Neural cell (in vitro differentiated cells): ENCODE data around the gene CDH7. TPM values are rescaled to one million over a fixed set of nuclear protein-coding genes. Genes with fewer than 3 reads are reported as not detected.

Source experiments
- H2AFZ ChIP-seq: fragments of 200-600, 300-800 bp; sonication (generic), shearing (Covaris generic); 2 replicates; pipeline ENCODE4 v1.6.0; 2014; ENCODE audit warnings: low read depth, mild to moderate bottlenecking, antibody characterized with exemption, low read length, moderate library complexity
- H3F3A ChIP-seq: fragments of 200-600 bp; shearing (Covaris generic); 2 replicates; pipeline ENCODE4 v1.6.1; 2016; ENCODE audit warnings: mild to moderate bottlenecking, moderate library complexity, mixed read lengths, antibody characterized with exemption, low read length; ENCODE audit not compliant: insufficient read depth, poor library complexity, severe bottlenecking
- H3K27ac ChIP-seq: fragments of 200-600, 300-800 bp; sonication (generic), shearing (Covaris generic); 2 replicates; pipeline ENCODE4 v1.5.1; 2014; ENCODE audit warnings: mild to moderate bottlenecking, low read length, moderate library complexity
- H3K27me3 ChIP-seq: fragments of 300-800, 200-600 bp; sonication (generic), shearing (Covaris generic); 2 replicates; pipeline ENCODE4 v1.6.0; 2014; ENCODE audit warnings: mild to moderate bottlenecking, low read depth, low read length, moderate library complexity; ENCODE audit not compliant: insufficient read depth
- H3K36me3 ChIP-seq: fragments of 300-800, 200-600 bp; sonication (generic), shearing (Covaris generic); 2 replicates; pipeline ENCODE4 v1.5.1; 2014; ENCODE audit warnings: mild to moderate bottlenecking, antibody characterized with exemption, low read length, moderate library complexity; ENCODE audit not compliant: insufficient read depth
- H3K4me2 ChIP-seq: fragments of 300-800, 200-600 bp; sonication (generic), shearing (Covaris generic); 2 replicates; pipeline ENCODE4 v1.6.0; 2014; ENCODE audit warnings: mild to moderate bottlenecking, low read length
- H3K4me3 ChIP-seq: fragments of 300-800, 200-600 bp; sonication (generic), shearing (Covaris generic); 2 replicates; pipeline ENCODE4 v1.5.1; 2014; ENCODE audit warnings: mild to moderate bottlenecking, low read length, moderate library complexity
- H3K79me2 ChIP-seq: fragments of 200-600 bp; shearing (Covaris generic); replicated peaks from 2 replicates; pipeline ENCODE4 v1.6.0; 2014; ENCODE audit warnings: mild to moderate bottlenecking, low read length, moderate library complexity; ENCODE audit not compliant: insufficient read depth
- H3K9ac ChIP-seq: fragments of 300-800, 200-600 bp; sonication (generic), shearing (Covaris generic); 2 replicates; pipeline ENCODE4 v1.6.1; 2016; ENCODE audit warnings: mild to moderate bottlenecking, low read length, mixed read lengths
- H3K9me2 ChIP-seq: fragments of 200-600 bp; shearing (Covaris generic); 2 replicates; pipeline ENCODE4 v1.6.1; 2016; ENCODE audit warnings: mild to moderate bottlenecking, low read length, mixed read lengths; ENCODE audit not compliant: insufficient read depth
- H3K9me3 ChIP-seq: fragments of 200-600, 300-800 bp; sonication (generic), shearing (Covaris generic); 2 replicates; pipeline ENCODE4 v1.6.1; 2016; ENCODE audit warnings: mild to moderate bottlenecking, mixed run types, low read length, moderate library complexity, mixed read lengths
- H4K20me1 ChIP-seq: fragments of 200-600 bp; shearing (Covaris generic); 2 replicates; pipeline ENCODE4 v1.6.1; 2016; ENCODE audit warnings: mild to moderate bottlenecking, mixed run types; ENCODE audit not compliant: insufficient read depth
- CTCF ChIP-seq: fragments of 450-650 bp; IDR thresholded peaks from 2 replicates; pipeline ENCODE4 v1.5.1; 2014; ENCODE audit warnings: antibody characterized with exemption, mild to moderate bottlenecking, moderate library complexity; ENCODE audit not compliant: poor library complexity, severe bottlenecking
- EP300 ChIP-seq: fragments of 450-650 bp; conservative IDR thresholded peaks from 2 replicates; pipeline ENCODE4 v1.6.1; 2014; ENCODE audit warnings: antibody characterized with exemption, mild to moderate bottlenecking, moderate library complexity; ENCODE audit not compliant: poor library complexity, severe bottlenecking
- EZH2 ChIP-seq: fragments of 200-600, 300-800 bp; shearing (Covaris generic), sonication (generic); IDR thresholded peaks from 2 replicates; pipeline ENCODE4 v1.6.1; 2014; ENCODE audit warnings: antibody characterized with exemption, low read length, borderline replicate concordance, mild to moderate bottlenecking; ENCODE audit not compliant: insufficient read depth, poor library complexity, severe bottlenecking
- MXI1 ChIP-seq: fragments of 450-650 bp; conservative IDR thresholded peaks from 2 replicates; pipeline ENCODE4 v1.6.1; 2014; ENCODE audit warnings: antibody characterized with exemption, mild to moderate bottlenecking; ENCODE audit not compliant: poor library complexity, severe bottlenecking
- POLR2AphosphoS5 ChIP-seq: IDR thresholded peaks from 2 replicates; pipeline ENCODE4 v1.6.1; 2012
- RAD21 ChIP-seq: fragments of 450-650 bp; conservative IDR thresholded peaks from 2 replicates; pipeline ENCODE4 v1.6.1; 2014; ENCODE audit warnings: antibody characterized with exemption, mild to moderate bottlenecking, moderate library complexity
- REST ChIP-seq: IDR thresholded peaks from 2 replicates; pipeline ENCODE4 v1.6.1; 2012; ENCODE audit warnings: borderline replicate concordance
- SMC3 ChIP-seq: fragments of 450-650 bp; conservative IDR thresholded peaks from 2 replicates; pipeline ENCODE4 v1.6.1; 2014; ENCODE audit warnings: antibody characterized with exemption, mild to moderate bottlenecking, moderate library complexity; ENCODE audit not compliant: poor library complexity
- TAF1 ChIP-seq: IDR thresholded peaks from 2 replicates; pipeline ENCODE4 v1.6.1; 2012; ENCODE audit warnings: low read depth
- polyA plus RNA-seq: library from polyadenylated mRNA; depleted of rRNA; stranded (reverse); fragments of >200 nt; gene quantifications from 2 replicates; pipeline ENCODE4 v1.2.3, GENCODE V29; 2014

Gene CDH7
- polyA plus RNA-seq, 1 donor from 2014 or later, result 7.4 TPM

- H3K9me2 ChIP-seq, result no peaks in the 10 kb centered on the region
- H3K4me2 ChIP-seq, result no peak overlapping the region
- H4K20me1 ChIP-seq, result no peaks in the 10 kb centered on the region
- H3F3A ChIP-seq, result no peaks in the 10 kb centered on the region
- H3K9ac ChIP-seq, result no peak overlapping the region
- no peaks in the 10 kb centered on the region for H3K9me3 ChIP-seq
- H3K79me2 ChIP-seq, result no peaks in the 10 kb centered on the region
- no peak overlapping the region for H3K4me3 ChIP-seq
- H3K36me3 ChIP-seq, result no peaks in the 10 kb centered on the region
- TF ChIP-seq TAF1 (no peak), CTCF (no peak), SMC3 (no peak), REST (no peak), MXI1 (no peak), POLR2AphosphoS5 (no peak), EP300 (no peak), RAD21 (no peak), EZH2 (no peak)
- no peak overlapping the region for H2AFZ ChIP-seq
- no peaks in the 10 kb centered on the region for H3K27me3 ChIP-seq
- no peak overlapping the region for H3K27ac ChIP-seq
Measured at GRCh38 chr18:65762556-65762955, 11.7 kb downstream of the CDH7 start.

GRCh38 chr18:65767406-65767805 is 16.6 kb downstream of the CDH7 start:
- H3K9me2 ChIP-seq, result no peaks in the 10 kb centered on the region
- H3K36me3 ChIP-seq, result no peaks in the 10 kb centered on the region
- H3K27me3 ChIP-seq, result no peaks in the 10 kb centered on the region
- no peaks in the 10 kb centered on the region for H4K20me1 ChIP-seq
- TF ChIP-seq TAF1, result no peak
- no peak for TF ChIP-seq SMC3
- no peak for TF ChIP-seq POLR2AphosphoS5
- TF ChIP-seq EZH2, result no peak
- TF ChIP-seq EP300, result no peak
- TF ChIP-seq CTCF, result no peak
- no peak for TF ChIP-seq REST
- TF ChIP-seq RAD21, result no peak
- no peak for TF ChIP-seq MXI1
- no peak overlapping the region for H3K4me3 ChIP-seq
- H3K79me2 ChIP-seq, result no peaks in the 10 kb centered on the region
- no peak overlapping the region for H3K4me2 ChIP-seq
- no peak overlapping the region for H3K27ac ChIP-seq
- H2AFZ ChIP-seq, result no peak overlapping the region
- H3K9ac ChIP-seq, result no peak overlapping the region
- H3F3A ChIP-seq, result no peaks in the 10 kb centered on the region
- H3K9me3 ChIP-seq, result no peaks in the 10 kb centered on the region
